ENCODE measurements around the gene FAP.

GRCh38 chr2:162253435-162253834 is 10.2 kb upstream of the FAP start:
- TF ChIP-seq POLR2A (IDR thresholded peaks at IDR 0.05), result no peak
- TF ChIP-seq CTCF (IDR thresholded peaks at IDR 0.05), result no peak

Data from testis (tissue), 2 donors.